HepG2 (cell line): ENCODE data around the gene TMEM87A. TPM values are rescaled to one million over a fixed set of nuclear protein-coding genes. Genes with fewer than 3 reads are reported as not detected.

Experiments used
- FLYWCH1 ChIP-seq: sonication (generic); formaldehyde crosslinking; IDR thresholded peaks from 2 replicates; pipeline ENCODE4 v1.8.1; 2023; ENCODE audit warnings: mild to moderate bottlenecking, missing genetic modification reagents
- HIVEP1 ChIP-seq: sonication (generic); formaldehyde crosslinking; IDR thresholded peaks from 2 replicates; pipeline ENCODE4 v1.4.0; 2020; ENCODE audit warnings: mild to moderate bottlenecking, missing genetic modification reagents
- JDP2 ChIP-seq: sonication (generic); formaldehyde crosslinking; IDR thresholded peaks from 2 replicates; pipeline ENCODE4 v1.8.1; 2022; ENCODE audit warnings: missing genetic modification reagents, borderline replicate concordance
- KDM4B ChIP-seq: sonication (generic); formaldehyde crosslinking; IDR thresholded peaks from 2 replicates; pipeline ENCODE4 v1.4.0; 2020; ENCODE audit warnings: missing genetic modification reagents
- NCOA1 ChIP-seq: sonication (generic); formaldehyde crosslinking; IDR thresholded peaks from 2 replicates; pipeline ENCODE4 v1.9.0; 2021; ENCODE audit warnings: missing genetic modification reagents
- POLR2G ChIP-seq: fragments of 200-400 bp; formaldehyde crosslinking; IDR thresholded peaks from 2 replicates; pipeline ENCODE4 v1.6.1; 2018; ENCODE audit warnings: mild to moderate bottlenecking, low read depth, low read length, moderate library complexity
- SYNCRIP ChIP-seq: fragments of 200-400 bp; formaldehyde crosslinking; IDR thresholded peaks from 2 replicates; pipeline ENCODE4 v1.6.1; 2018; ENCODE audit warnings: mild to moderate bottlenecking, low read depth, low read length; ENCODE audit not compliant: insufficient read depth
- TFDP2 ChIP-seq: sonication (generic); formaldehyde crosslinking; IDR thresholded peaks from 2 replicates; pipeline ENCODE4 v1.4.0; 2020; ENCODE audit warnings: missing genetic modification reagents
- ZNF230 ChIP-seq: sonication (generic); formaldehyde crosslinking; IDR thresholded peaks from 2 replicates; pipeline ENCODE4 v1.4.0; 2020; ENCODE audit warnings: mild to moderate bottlenecking, missing genetic modification reagents
- ZNF331 ChIP-seq: sonication (generic); formaldehyde crosslinking; IDR thresholded peaks from 2 replicates; pipeline ENCODE4 v1.4.0; 2020; ENCODE audit warnings: missing genetic modification reagents
- ZNF343 ChIP-seq: sonication (generic); formaldehyde crosslinking; IDR thresholded peaks from 2 replicates; pipeline ENCODE4 v1.4.0; 2020; ENCODE audit warnings: mild to moderate bottlenecking, missing genetic modification reagents
- ZNF549 ChIP-seq: sonication (generic); formaldehyde crosslinking; IDR thresholded peaks from 2 replicates; pipeline ENCODE4 v1.5.0; 2020; ENCODE audit warnings: missing genetic modification reagents
- polyA plus RNA-seq, 8 experiments: library from polyadenylated mRNA; depleted of rRNA in 3 of 8; stranded (reverse) in 7 of 8; unstranded in 1 of 8; fragments of >200 nt; fragmentation: Illumina TruSeq in 4 of 8; extraction: Trizol in 4 of 8; gene quantifications; 2 replicates each; pipeline versions ENCODE4 v1.2.1 to v1.2.3, GENCODE V29; 2011 to 2016; ENCODE audit warnings: low read depth in 4 of 8, missing spikeins in 1 of 8, mixed read lengths in 1 of 8; ENCODE audit not compliant: insufficient read depth in 1 of 8
- total RNA-seq, 5 experiments: library from RNA; depleted of rRNA; stranded (reverse); fragments of >200 nt; fragmentation: Illumina TruSeq; extraction: Trizol; gene quantifications; 2 replicates each; pipeline ENCODE4 v1.2.3, GENCODE V29; 2016; ENCODE audit warnings: low read depth in 1 of 5
- TF ChIP-seq, protein P1 (sequence below): sonication (generic); formaldehyde crosslinking; IDR thresholded peaks from 2 replicates; pipeline ENCODE4 v1.4.0; 2020; ENCODE audit warnings: missing genetic modification reagents, borderline replicate concordance
- TF ChIP-seq, protein P2 (sequence below): sonication (generic); formaldehyde crosslinking; IDR thresholded peaks from 2 replicates; pipeline ENCODE4 v1.4.0; 2020; ENCODE audit warnings: missing genetic modification reagents
- TF ChIP-seq, protein P3 (sequence below): sonication (generic); formaldehyde crosslinking; IDR thresholded peaks from 2 replicates; pipeline ENCODE4 v1.4.0; 2020; ENCODE audit warnings: mild to moderate bottlenecking, missing genetic modification reagents
- TF ChIP-seq, protein P4 (sequence below): sonication (generic); formaldehyde crosslinking; IDR thresholded peaks from 2 replicates; pipeline ENCODE4 v1.4.0; 2020; ENCODE audit warnings: missing genetic modification reagents

Gene TMEM87A
- total and polyA plus RNA-seq, 2 of the 13 experiments (the other 11 are each of a cell fraction or from before 2014, with no cell fraction given), result 20.2 to 42.8 TPM

- TF ChIP-seq, protein P1, sequence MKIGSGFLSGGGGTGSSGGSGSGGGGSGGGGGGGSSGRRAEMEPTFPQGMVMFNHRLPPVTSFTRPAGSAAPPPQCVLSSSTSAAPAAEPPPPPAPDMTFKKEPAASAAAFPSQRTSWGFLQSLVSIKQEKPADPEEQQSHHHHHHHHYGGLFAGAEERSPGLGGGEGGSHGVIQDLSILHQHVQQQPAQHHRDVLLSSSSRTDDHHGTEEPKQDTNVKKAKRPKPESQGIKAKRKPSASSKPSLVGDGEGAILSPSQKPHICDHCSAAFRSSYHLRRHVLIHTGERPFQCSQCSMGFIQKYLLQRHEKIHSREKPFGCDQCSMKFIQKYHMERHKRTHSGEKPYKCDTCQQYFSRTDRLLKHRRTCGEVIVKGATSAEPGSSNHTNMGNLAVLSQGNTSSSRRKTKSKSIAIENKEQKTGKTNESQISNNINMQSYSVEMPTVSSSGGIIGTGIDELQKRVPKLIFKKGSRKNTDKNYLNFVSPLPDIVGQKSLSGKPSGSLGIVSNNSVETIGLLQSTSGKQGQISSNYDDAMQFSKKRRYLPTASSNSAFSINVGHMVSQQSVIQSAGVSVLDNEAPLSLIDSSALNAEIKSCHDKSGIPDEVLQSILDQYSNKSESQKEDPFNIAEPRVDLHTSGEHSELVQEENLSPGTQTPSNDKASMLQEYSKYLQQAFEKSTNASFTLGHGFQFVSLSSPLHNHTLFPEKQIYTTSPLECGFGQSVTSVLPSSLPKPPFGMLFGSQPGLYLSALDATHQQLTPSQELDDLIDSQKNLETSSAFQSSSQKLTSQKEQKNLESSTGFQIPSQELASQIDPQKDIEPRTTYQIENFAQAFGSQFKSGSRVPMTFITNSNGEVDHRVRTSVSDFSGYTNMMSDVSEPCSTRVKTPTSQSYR (CRISPR knock-in tag), result 0 out of 2 replicates have a peak, but pooled peaks have one; percentile 17
- 0 out of 2 replicates have a peak, but pooled peaks have one; percentile 32 for TF ChIP-seq ZNF343 (CRISPR knock-in tag)
- peak; percentile 34; the same call in 1 of the 2 replicates for TF ChIP-seq TFDP2 (CRISPR knock-in tag)
- peak; percentile 66; the same call in 1 of the 2 replicates for TF ChIP-seq ZNF230 (CRISPR knock-in tag)
- no peak for TF ChIP-seq FLYWCH1 (CRISPR knock-in tag)
- TF ChIP-seq KDM4B (CRISPR knock-in tag), result no peak
- peak; percentile 93 for TF ChIP-seq HIVEP1
- TF ChIP-seq SYNCRIP, result no peak
- TF ChIP-seq, protein P2, sequence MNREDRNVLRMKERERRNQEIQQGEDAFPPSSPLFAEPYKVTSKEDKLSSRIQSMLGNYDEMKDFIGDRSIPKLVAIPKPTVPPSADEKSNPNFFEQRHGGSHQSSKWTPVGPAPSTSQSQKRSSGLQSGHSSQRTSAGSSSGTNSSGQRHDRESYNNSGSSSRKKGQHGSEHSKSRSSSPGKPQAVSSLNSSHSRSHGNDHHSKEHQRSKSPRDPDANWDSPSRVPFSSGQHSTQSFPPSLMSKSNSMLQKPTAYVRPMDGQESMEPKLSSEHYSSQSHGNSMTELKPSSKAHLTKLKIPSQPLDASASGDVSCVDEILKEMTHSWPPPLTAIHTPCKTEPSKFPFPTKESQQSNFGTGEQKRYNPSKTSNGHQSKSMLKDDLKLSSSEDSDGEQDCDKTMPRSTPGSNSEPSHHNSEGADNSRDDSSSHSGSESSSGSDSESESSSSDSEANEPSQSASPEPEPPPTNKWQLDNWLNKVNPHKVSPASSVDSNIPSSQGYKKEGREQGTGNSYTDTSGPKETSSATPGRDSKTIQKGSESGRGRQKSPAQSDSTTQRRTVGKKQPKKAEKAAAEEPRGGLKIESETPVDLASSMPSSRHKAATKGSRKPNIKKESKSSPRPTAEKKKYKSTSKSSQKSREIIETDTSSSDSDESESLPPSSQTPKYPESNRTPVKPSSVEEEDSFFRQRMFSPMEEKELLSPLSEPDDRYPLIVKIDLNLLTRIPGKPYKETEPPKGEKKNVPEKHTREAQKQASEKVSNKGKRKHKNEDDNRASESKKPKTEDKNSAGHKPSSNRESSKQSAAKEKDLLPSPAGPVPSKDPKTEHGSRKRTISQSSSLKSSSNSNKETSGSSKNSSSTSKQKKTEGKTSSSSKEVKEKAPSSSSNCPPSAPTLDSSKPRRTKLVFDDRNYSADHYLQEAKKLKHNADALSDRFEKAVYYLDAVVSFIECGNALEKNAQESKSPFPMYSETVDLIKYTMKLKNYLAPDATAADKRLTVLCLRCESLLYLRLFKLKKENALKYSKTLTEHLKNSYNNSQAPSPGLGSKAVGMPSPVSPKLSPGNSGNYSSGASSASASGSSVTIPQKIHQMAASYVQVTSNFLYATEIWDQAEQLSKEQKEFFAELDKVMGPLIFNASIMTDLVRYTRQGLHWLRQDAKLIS (CRISPR knock-in tag), result no peak
- no peak for TF ChIP-seq ZNF549 (CRISPR knock-in tag)
- no peak for TF ChIP-seq NCOA1 (CRISPR knock-in tag)
- no peak for TF ChIP-seq JDP2 (CRISPR knock-in tag)
- TF ChIP-seq ZNF331 (CRISPR knock-in tag), result peak; percentile 14; the same call in 1 of the 2 replicates
- TF ChIP-seq, protein P3, sequence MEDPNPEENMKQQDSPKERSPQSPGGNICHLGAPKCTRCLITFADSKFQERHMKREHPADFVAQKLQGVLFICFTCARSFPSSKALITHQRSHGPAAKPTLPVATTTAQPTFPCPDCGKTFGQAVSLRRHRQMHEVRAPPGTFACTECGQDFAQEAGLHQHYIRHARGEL, result 0 out of 2 replicates have a peak, but pooled peaks have one; percentile 36
- TF ChIP-seq POLR2G, result peak; percentile 91
- TF ChIP-seq, protein P4, sequence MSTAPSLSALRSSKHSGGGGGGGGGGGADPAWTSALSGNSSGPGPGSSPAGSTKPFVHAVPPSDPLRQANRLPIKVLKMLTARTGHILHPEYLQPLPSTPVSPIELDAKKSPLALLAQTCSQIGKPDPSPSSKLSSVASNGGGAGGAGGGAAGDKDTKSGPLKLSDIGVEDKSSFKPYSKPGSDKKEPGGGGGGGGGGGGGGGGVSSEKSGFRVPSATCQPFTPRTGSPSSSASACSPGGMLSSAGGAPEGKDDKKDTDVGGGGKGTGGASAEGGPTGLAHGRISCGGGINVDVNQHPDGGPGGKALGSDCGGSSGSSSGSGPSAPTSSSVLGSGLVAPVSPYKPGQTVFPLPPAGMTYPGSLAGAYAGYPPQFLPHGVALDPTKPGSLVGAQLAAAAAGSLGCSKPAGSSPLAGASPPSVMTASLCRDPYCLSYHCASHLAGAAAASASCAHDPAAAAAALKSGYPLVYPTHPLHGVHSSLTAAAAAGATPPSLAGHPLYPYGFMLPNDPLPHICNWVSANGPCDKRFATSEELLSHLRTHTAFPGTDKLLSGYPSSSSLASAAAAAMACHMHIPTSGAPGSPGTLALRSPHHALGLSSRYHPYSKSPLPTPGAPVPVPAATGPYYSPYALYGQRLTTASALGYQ (CRISPR knock-in tag), result no peak; the same call in 1 of the 2 replicates
Measured at GRCh38 chr15:42207674-42208579, 65.3 kb downstream of the TMEM87A start, which contains the start of gene VPS39 (continued).
